K562 (cell line): ENCODE results near the gene SLC26A6. TPM values are rescaled to one million over a fixed set of nuclear protein-coding genes. Genes with fewer than 3 reads are reported as not detected.

ENCODE experiments used
- ATAC-seq: fragments of 200-7000 bp; cut with Tn5 transposase; 3 replicates; pipeline ENCODE4 v1.9.1; 2020; ENCODE audit warnings: moderate library complexity
- BruUV-seq: library from RNA; stranded (reverse); fragments of 400-500 nt; replicated peaks from 2 replicates; lab custom pipeline; 2021; lab: Mats Ljungman, UMichigan
- CTCF ChIA-PET: fragments of 300-600 bp; formaldehyde crosslinking; extraction: SDS; loops from one replicate; lab custom pipeline; 2021; ENCODE audit warnings: low intra/inter-chr PET ratio; lab: Yijun Ruan, JAX
- POLR2A ChIA-PET: fragments of 300-600, 350-650 bp; sonication (Branson Sonifier 250); formaldehyde crosslinking; extraction: SDS; loops from one replicate; lab custom pipeline; 2021; ENCODE audit warnings: antibody characterized with exemption, inconsistent platforms; lab: Yijun Ruan, JAX
- DNase-seq, 4 experiments: peaks; one replicate each; pipeline versions ENCODE4 v3.0.0 to v3.0.0-alpha.2; 2011 to 2018; ENCODE audit warnings: low spot score in 3 of 4, mixed read lengths in 3 of 4; ENCODE audit errors: extremely low read depth in 1 of 4
- FAIRE-seq: peaks from 2 replicates; lab custom pipeline; 2011; peaks lifted over from hg19 to GRCh38; lab: Jason Lieb, UNC
- H2AFZ ChIP-seq: 2 replicates; pipeline ENCODE4 v1.6.0; 2011; ENCODE audit warnings: low read depth, low read length, control low read depth, inconsistent platforms
- H3K27ac ChIP-seq: fragments of 200-600 bp; 3 replicates; pipeline ENCODE4 v1.8.0; 2011; ENCODE audit warnings: low read depth, mild to moderate bottlenecking, control low read depth, inconsistent platforms, low read length, moderate library complexity, mixed read lengths; ENCODE audit errors: extremely low read depth
- H3K27me3 ChIP-seq, 2 experiments: fragments of 300-600 bp in 1 of 2; 2 replicates in 1 of 2; 3 replicates in 1 of 2; pipeline versions ENCODE4 v1.6.0 to v1.8.0; 2011; ENCODE audit warnings: inconsistent platforms in 2 of 2, low read length in 2 of 2, mild to moderate bottlenecking in 1 of 2, mixed read lengths in 1 of 2, moderate library complexity in 1 of 2; ENCODE audit not compliant: control insufficient read depth in 2 of 2, insufficient read depth in 2 of 2
- H3K36me3 ChIP-seq: fragments of 300-600 bp; 3 replicates; pipeline ENCODE4 v1.8.0; 2011; ENCODE audit warnings: mild to moderate bottlenecking, low read length, inconsistent platforms; ENCODE audit not compliant: control insufficient read depth, insufficient read depth
- H3K4me1 ChIP-seq, 2 experiments: fragments of 200-600 bp in 1 of 2; replicated peaks in 1 of 2; 2 replicates in 1 of 2; 3 replicates in 1 of 2; pipeline versions ENCODE4 v1.5.1 to v1.8.0; 2011; ENCODE audit warnings: inconsistent platforms in 2 of 2, low read length in 2 of 2, mild to moderate bottlenecking in 1 of 2, mixed read lengths in 1 of 2, moderate library complexity in 1 of 2; ENCODE audit not compliant: control insufficient read depth in 2 of 2, insufficient read depth in 2 of 2
- H3K4me2 ChIP-seq: 2 replicates; pipeline ENCODE4 v1.6.1; 2011; ENCODE audit warnings: low read length, control low read depth, inconsistent platforms, mixed read lengths; ENCODE audit not compliant: insufficient read depth
- H3K4me3 ChIP-seq: fragments of 200-600 bp; sonication (generic), shearing (Covaris generic); 2 replicates; pipeline ENCODE4 v1.5.1; 2016; ENCODE audit warnings: control low read depth, inconsistent platforms
- H3K79me2 ChIP-seq: fragments of 200-600 bp; 3 replicates; pipeline ENCODE4 v1.8.0; 2011; ENCODE audit warnings: low read length, inconsistent platforms; ENCODE audit not compliant: control insufficient read depth, insufficient read depth
- H3K9ac ChIP-seq, 2 experiments: 2 replicates each; pipeline versions ENCODE4 v1.6.0 to v1.6.1; 2011; ENCODE audit warnings: low read depth in 2 of 2, low read length in 2 of 2, control low read depth in 1 of 2, inconsistent platforms in 1 of 2, mild to moderate bottlenecking in 1 of 2, mixed read lengths in 1 of 2; ENCODE audit not compliant: insufficient read depth in 1 of 2
- H3K9me1 ChIP-seq: one replicate; pipeline ENCODE4 v1.6.0; 2011; ENCODE audit warnings: inconsistent platforms, mild to moderate bottlenecking, low read length, moderate library complexity; ENCODE audit not compliant: control insufficient read depth, insufficient read depth
- H3K9me3 ChIP-seq: replicated peaks from 2 replicates; pipeline ENCODE4 v1.5.1; 2011; ENCODE audit warnings: low read depth, low read length, inconsistent platforms; ENCODE audit not compliant: control insufficient read depth, insufficient read depth
- H4K20me1 ChIP-seq: replicated peaks from 2 replicates; pipeline ENCODE4 v1.6.1; 2011; ENCODE audit warnings: low read length, inconsistent platforms, mixed read lengths; ENCODE audit not compliant: control insufficient read depth, insufficient read depth
- HNRNPK ChIP-seq: fragments of 200-400 bp; formaldehyde crosslinking; IDR thresholded peaks from one replicate; pipeline ENCODE4 v1.6.1; 2018; ENCODE audit warnings: mild to moderate bottlenecking, low read depth, low read length; ENCODE audit not compliant: poor library complexity, severe bottlenecking
- MAZ ChIP-seq, 2 experiments: fragments of 450-650 bp in 1 of 2; sonication (generic) in 1 of 2; formaldehyde crosslinking; IDR thresholded peaks in 1 of 2; conservative IDR thresholded peaks in 1 of 2; 2 replicates each; pipeline versions ENCODE4 v1.4.0 to v1.5.0; 2020; ENCODE audit warnings: mild to moderate bottlenecking in 1 of 2, missing genetic modification reagents in 1 of 2
- MIER1 ChIP-seq: fragments of 450-650 bp; IDR thresholded peaks from 2 replicates; pipeline ENCODE4 v1.6.1; 2016; ENCODE audit warnings: antibody characterized with exemption, mild to moderate bottlenecking, low read depth
- NFIX ChIP-seq: fragments of 250-450 bp; sonication (Bioruptor Pico); IDR thresholded peaks from 2 replicates; pipeline ENCODE4 v1.4.0; 2020; ENCODE audit warnings: low read depth, mild to moderate bottlenecking, moderate library complexity
- PTRF ChIP-seq: fragments of 450-650 bp; IDR thresholded peaks from 2 replicates; pipeline ENCODE4 v1.6.1; 2016; ENCODE audit warnings: mild to moderate bottlenecking, missing genetic modification characterization, missing compliant biosample characterization
- SRF ChIP-seq, 2 experiments: fragments of 250-450, 450-650 bp in 1 of 2; sonication (Bioruptor Pico) in 1 of 2; sonication (generic) in 1 of 2; formaldehyde crosslinking; IDR thresholded peaks; 2 replicates each; pipeline versions ENCODE4 v1.5.0 to v1.5.1; 2020 to 2022; ENCODE audit warnings: mild to moderate bottlenecking in 1 of 2, missing genetic modification reagents in 1 of 2
- TAF15 ChIP-seq: fragments of 200-400 bp; formaldehyde crosslinking; IDR thresholded peaks from 2 replicates; pipeline ENCODE4 v1.6.1; 2017; ENCODE audit warnings: mild to moderate bottlenecking, low read depth, low read length, moderate library complexity
- TCF7L2 ChIP-seq: fragments of 150-350 bp; IDR thresholded peaks from 2 replicates; pipeline ENCODE4 v1.6.1; 2016; ENCODE audit warnings: low read depth, mild to moderate bottlenecking, low read length, moderate library complexity
- ZNF445 ChIP-seq: fragments of 250-450 bp; sonication (Bioruptor Pico); IDR thresholded peaks from 2 replicates; pipeline ENCODE4 v1.4.0; 2020; ENCODE audit warnings: low read depth, mild to moderate bottlenecking, moderate library complexity
- WGBS: fragments of 100-300 bp; shearing (Covaris generic); methylation state at CpG from one replicate; pipeline ENCODE4 v1.1.6; 2016; ENCODE audit warnings: low coverage, mixed read lengths; ENCODE audit not compliant: insufficient coverage; ENCODE audit errors: missing lambda C conversion rate; 5-methylcytosine and 5-hydroxymethylcytosine counted together
- in situ Hi-C: fragments of 300-500 bp; cut with MboI; formaldehyde crosslinking; loops from 4 replicates; pipeline ENCODE4 v1.15.0; 2018; ENCODE audit warnings: inconsistent platforms, mixed read lengths
- intact Hi-C: fragments of 100-400 bp; cut with micrococcal nuclease; formaldehyde crosslinking; loops from 2 replicates; pipeline ENCODE4 v1.14.2; 2022
- polyA plus RNA-seq, 8 experiments: library from polyadenylated mRNA; depleted of rRNA in 4 of 8; stranded (reverse) in 5 of 8; unstranded in 3 of 8; fragments of >200 nt; fragmentation: Nextera tagmentation in 2 of 8; fragmentation: Illumina TruSeq in 1 of 8; extraction: Ambion mirVana in 2 of 8; extraction: Trizol in 1 of 8; gene quantifications; 2 replicates each; pipeline versions ENCODE4 v1.2.1 to v1.2.3, GENCODE V29; 2011 to 2014; ENCODE audit warnings: inconsistent platforms in 1 of 8, missing spikeins in 1 of 8
- total RNA-seq, 7 experiments: library from RNA; depleted of rRNA in 6 of 7; stranded (reverse); fragments of >200 nt in 6 of 7; fragmentation: Illumina TruSeq in 2 of 7; extraction: Trizol in 2 of 7; gene quantifications; 2 replicates each; pipeline versions ENCODE4 v1.2.1 to v1.2.3, GENCODE V29; 2011 to 2021; ENCODE audit warnings: low replicate concordance in 1 of 7
- TF ChIP-seq, protein P1 (sequence below): fragments of 250-450 bp; sonication (Bioruptor Pico); IDR thresholded peaks from 2 replicates; pipeline ENCODE4 v1.4.0; 2020; ENCODE audit warnings: mild to moderate bottlenecking, moderate library complexity

Gene SLC26A6
- total and polyA plus RNA-seq, 9 of the 15 experiments (the other 6 are each of a cell fraction or from before 2014, with no cell fraction given) = 2.1 to 27.2 (median 14.8) TPM

DNA sequence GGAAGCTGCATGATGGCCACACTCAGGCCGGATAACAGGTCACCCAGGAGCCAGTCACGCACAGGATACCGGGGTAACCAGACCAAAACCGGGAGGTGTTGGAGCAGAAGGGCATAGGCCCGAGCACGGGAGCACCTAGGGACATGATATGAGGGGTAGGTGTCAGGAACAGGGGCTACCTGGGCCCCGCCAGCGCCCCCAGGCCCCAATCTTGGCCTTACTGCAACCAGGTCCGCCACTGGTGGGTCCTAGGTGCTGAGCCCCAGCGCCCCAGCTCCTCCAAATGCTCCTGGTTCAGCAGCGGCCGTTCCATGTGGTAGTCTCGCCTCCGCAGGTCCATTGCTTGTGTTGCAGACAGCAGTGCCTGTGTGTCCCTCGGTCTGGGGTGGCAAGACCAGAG lies 2.0 kb downstream of the SLC26A6 start:
- ATAC-seq (no peak), FAIRE-seq (no peak), DNase-seq (no peak)
- no peaks in the 10 kb centered on the region for H3K9me3 ChIP-seq
- H4K20me1 ChIP-seq = no peaks in the 10 kb centered on the region
- BruUV-seq = no TSS peak
- H2AFZ ChIP-seq = no peak overlapping the region
- in situ Hi-C loops (no loop called here), intact Hi-C loops (no loop called here)
- H3K4me3 ChIP-seq = no peak overlapping the region
- no peak overlapping the region for H3K27ac ChIP-seq
- no peaks in the 10 kb centered on the region for H3K27me3 ChIP-seq
- peaks cover 4% of the 10 kb centered on the region for H3K9me1 ChIP-seq
- H3K4me1 ChIP-seq = peaks cover 6 to 32% of the 10 kb centered on the region in 2 experiments; a peak in 4 of 5 replicates
- WGBS = 95% methylated on average over 13 of the region's 15 CpGs
- H3K9ac ChIP-seq = peak overlapping the region in 1 of 2 experiments; percentile 95; a peak in 2 of 4 replicates
- H3K79me2 ChIP-seq = peaks cover 11% of the 10 kb centered on the region
- H3K4me2 ChIP-seq = no peak overlapping the region
- CTCF ChIA-PET = no interaction called here
- peaks cover 43% of the 10 kb centered on the region; the same call in 2 of the 3 replicates for H3K36me3 ChIP-seq
- POLR2A ChIA-PET = interaction anchor here (1.1 to 3.0 kb wide), 3 partner anchors 9 to 84 kb away, joined by 3 to 23 read pairs (median 5); partner anchors contain the start of gene TMEM89
- no peak for TF ChIP-seq HNRNPK
- TF ChIP-seq, protein P1, sequence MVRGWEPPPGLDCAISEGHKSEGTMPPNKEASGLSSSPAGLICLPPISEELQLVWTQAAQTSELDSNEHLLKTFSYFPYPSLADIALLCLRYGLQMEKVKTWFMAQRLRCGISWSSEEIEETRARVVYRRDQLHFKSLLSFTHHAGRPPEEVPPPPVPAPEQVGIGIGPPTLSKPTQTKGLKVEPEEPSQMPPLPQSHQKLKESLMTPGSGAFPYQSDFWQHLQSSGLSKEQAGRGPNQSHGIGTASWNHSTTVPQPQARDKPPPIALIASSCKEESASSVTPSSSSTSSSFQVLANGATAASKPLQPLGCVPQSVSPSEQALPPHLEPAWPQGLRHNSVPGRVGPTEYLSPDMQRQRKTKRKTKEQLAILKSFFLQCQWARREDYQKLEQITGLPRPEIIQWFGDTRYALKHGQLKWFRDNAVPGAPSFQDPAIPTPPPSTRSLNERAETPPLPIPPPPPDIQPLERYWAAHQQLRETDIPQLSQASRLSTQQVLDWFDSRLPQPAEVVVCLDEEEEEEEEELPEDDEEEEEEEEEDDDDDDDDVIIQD (CRISPR knock-in tag) = no peak
- no peak for TF ChIP-seq NFIX
- no peak for TF ChIP-seq MIER1
- TF ChIP-seq MAZ (CRISPR knock-in tag; conservative IDR thresholded peaks at IDR 0.05 in 1 of 2, IDR thresholded peaks at IDR 0.05 in 1 of 2) = no peak
- no peak for TF ChIP-seq PTRF (tag)
- no peak for TF ChIP-seq ZNF445 (CRISPR knock-in tag)
- no peak for TF ChIP-seq TCF7L2
- no peak for TF ChIP-seq TAF15
- no peak for TF ChIP-seq SRF (CRISPR knock-in tag; IDR thresholded peaks at IDR 0.05)
